M059J (cell line): ENCODE measurements around the gene LHX6. TPM values are rescaled to one million over a fixed set of nuclear protein-coding genes. Genes with fewer than 3 reads are reported as not detected.

Experiments
- DNase-seq: peaks from one replicate; pipeline ENCODE4 v3.0.0-alpha.2; 2012; ENCODE audit warnings: low read depth
- total RNA-seq: library from RNA; depleted of rRNA; stranded (reverse); fragments of >200 nt; shearing (Covaris generic); gene quantifications from 2 replicates; pipeline ENCODE4 v1.2.3, GENCODE V29; 2014

LHX6 gene
- total RNA-seq, 1 experiment from 2014 or later: 0.37 TPM

GRCh38 chr9:122192261-122192875 is 36.4 kb downstream of the LHX6 start:
- DNase-seq: no peak

DNA sequence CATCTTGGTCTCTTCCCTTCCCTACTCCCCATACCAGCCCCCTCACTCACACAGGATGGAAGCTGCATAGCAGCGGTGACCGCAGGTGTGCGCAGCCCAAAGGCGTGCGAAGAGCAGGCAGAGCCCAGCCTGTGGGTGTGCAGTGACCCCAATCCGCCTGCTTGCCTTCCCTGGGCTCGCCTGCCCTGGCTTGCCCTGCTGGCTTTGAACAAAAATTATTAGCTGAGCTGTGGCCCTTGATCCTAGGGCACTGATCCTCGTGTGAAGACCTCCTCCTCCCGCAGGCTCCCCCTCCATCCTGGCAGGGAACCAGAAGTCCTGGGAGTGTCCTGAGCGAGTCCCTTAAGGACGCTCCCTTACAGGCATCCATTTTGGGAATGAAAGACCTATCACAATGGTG is 37.2 kb downstream of the LHX6 start:
- DNase-seq: no peak

- peak; percentile 57 for DNase-seq
Observed at GRCh38 chr9:122190597-122191381, 38.0 kb downstream of the LHX6 start.

GRCh38 chr9:122188369-122188768 is 40.4 kb downstream of the LHX6 start:
- no peak for DNase-seq

DNA sequence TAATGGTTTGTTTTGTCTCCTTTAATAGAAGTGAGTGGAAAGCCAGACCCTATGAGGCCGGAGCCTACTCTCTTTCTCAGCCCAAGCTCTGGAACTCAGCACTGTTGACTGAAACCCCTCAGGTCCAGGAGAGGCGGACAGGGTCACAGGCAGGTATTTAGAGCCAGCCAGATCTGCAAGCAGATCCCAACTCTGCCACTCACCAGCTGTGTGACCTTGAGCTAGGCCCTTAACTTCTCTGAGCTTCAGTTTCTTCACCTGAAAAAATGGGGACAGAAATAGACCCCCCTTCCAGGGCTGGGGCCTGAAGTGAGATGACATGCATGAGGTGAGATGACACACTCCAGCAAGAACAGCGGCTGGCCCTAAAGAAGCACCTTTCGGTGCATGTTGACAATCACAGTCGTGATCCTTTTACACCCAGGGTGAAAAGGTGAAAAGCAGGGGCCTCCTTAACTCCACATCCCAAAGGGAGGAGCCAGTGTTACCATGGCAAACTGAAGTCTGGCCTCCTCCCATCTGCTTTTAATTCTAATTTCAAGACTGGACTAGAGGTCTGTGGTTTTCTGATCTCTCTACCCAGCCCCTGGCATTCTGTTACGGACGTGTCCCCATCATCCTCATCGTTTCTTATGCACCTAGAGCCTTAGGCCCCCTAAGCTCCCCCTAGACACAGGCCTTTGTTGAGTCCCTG is 41.8 kb downstream of the LHX6 start:
- no peak for DNase-seq

DNA sequence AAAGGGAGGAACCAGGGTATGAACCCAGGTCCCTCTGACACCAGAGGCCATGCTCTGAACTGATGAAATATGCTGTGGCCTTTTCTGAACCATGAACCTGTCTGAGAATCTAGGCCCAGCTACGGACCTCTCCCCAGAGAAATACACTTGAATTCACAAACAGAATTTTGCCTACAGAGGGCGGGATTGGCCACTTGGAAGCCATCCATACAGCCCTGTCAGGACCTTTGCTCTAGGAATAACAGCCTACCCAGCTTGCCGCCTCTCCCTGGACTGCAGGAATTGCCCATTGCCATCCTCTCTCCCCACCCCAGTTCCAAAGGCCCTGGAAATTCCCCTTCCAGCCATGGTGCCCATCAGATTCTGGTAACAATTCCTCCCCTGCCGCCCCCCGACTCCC is 42.5 kb downstream of the LHX6 start:
- DNase-seq: no peak

DNA sequence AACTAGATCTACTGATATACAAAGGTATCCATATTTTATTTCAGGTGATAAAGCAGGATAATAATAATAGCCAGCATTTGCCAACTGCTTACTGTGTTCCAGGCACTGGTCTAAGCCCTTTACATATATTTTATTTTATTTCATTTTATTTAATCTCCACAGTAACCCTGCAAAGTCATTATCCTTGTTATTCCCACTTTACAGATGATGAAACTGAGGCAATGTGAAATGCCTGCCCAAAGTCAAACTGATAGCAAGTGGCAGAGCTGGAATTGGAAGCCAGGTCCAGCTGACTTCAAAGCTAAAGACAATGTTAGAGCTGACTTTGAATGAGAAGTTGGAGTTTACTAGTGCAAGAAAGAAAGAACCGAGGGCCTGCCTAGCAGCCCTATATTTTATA is 44.2 kb downstream of the LHX6 start:
- DNase-seq: no peak

- no peak for DNase-seq
Observed at GRCh38 chr9:122183501-122183900, 45.3 kb downstream of the LHX6 start.

- peak; percentile 90 for DNase-seq
Observed at GRCh38 chr9:122180633-122181032, 48.1 kb downstream of the LHX6 start.

DNA sequence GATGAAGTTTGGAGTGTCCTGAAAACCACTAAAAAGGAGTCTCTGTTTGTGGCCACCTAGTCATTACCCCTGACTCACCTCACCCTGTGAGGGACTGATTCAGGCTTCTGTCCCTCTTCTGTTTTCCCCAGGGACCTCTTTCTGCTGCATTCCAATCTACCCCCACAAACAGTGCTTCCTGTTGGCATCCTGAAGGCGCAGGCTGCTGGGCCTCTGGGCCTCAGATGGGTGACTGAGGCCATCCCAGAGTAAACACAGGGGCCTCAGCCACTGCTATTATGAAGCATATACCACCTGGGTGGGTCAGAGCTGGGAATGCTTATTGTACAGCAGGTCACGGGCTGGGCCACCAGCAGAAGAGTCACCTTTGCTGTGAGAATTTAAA is 49.1 kb downstream of the LHX6 start:
- peak; percentile 78 for DNase-seq

GRCh38 chr9:122179054-122179689 is 49.6 kb downstream of the LHX6 start:
- no peak for DNase-seq

DNA sequence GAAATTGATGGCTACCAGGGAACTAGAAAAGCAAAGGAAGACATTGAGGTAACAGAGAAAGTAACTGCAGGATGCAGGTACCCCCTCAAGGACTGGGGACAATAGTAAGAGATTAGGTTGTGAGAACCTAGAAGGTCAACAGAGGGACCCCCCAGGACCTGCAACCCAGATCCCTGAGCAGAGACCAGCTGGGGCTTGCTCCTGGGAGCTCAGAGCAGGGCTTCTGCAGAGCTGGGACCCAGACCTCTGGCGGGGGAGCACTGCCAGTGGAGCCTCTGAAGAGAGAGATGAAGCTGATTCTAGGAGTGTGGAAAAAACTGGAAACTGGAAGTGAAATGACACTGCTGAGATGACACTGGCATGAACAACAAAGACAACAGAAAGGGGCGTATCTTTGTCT is 51.8 kb downstream of the LHX6 start:
- DNase-seq: no peak

DNA sequence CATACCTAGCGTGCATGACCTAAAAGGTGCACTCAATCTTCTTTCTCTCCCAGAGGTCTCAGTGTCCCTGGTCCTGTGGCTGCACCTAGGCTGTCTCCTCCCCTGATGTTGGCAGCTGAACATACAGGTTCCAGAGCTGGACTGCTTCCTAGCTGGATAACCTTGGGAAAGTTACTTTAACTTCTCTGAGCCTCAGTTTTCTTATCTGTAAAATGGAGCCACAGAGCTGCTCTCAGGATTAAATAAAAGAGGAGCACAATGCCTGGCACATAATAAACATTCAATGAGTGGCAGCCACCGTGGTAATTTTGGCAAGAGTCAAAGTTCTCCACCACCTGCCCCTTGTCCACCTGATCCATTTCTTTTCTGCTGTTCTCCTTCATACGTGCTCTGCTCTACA is 55.1 kb downstream of the LHX6 start:
- no peak for DNase-seq

DNA sequence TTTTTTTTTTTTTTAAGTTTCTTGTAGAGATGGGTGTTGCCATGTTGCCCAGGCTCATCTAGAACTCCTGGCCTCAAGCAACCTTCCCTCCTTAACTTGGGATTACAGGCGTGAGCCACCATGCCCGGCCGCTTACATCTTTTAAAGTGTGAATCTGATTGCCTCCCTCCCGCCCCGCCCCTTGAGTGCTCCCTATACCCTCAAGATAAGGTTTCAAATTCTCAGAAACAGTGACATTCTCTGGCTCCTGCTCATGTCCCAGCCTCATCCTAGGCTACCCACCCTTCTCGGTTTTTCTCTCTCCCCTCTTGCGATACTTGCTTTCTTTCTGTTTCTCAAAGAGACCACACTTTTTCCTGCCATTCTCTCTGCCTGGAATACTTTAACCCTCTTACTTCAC is 56.6 kb downstream of the LHX6 start:
- DNase-seq: no peak

DNA sequence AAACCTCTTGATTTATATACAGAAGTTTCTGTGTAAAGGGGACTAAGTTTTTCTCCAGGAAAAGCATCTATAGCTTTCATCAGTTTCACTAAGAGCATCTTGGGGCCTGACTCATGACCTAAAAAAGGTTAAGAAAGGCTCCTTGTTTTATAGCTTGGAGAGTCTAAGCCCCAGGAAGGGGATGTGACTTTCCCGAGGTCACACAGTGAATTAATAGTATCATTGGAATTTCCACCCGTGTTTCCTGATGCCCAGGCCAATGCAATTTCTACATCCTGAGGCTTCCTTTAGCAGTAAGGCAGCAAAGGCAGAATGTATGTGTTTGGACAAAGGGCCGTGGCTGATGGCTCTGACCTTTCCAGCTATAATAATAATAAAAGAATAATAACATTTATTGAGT is 60.4 kb downstream of the LHX6 start:
- DNase-seq: no peak

- no peak for DNase-seq
Observed at GRCh38 chr9:122164286-122164685, 64.5 kb downstream of the LHX6 start.

DNA sequence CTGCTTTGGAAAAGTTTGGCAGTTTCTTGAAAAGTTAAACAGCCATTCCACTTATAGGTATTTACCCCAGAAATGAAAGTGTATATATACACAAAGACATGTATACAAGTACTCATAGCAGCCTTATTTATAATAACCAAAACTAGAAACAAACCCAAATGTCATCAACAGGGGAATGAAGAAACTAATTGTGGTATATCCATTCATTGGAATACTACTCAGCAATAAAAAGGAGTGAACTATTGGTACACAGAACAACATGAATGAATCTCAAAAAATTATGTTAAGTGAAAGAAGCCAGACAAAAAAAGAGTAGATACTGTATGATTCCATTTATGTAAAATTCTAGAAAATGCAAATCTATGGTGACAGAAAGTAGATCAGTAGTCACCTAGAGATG is 66.3 kb downstream of the LHX6 start:
- no peak for DNase-seq

GRCh38 chr9:122159925-122160246 is 68.9 kb downstream of the LHX6 start:
- no peak for DNase-seq

DNA sequence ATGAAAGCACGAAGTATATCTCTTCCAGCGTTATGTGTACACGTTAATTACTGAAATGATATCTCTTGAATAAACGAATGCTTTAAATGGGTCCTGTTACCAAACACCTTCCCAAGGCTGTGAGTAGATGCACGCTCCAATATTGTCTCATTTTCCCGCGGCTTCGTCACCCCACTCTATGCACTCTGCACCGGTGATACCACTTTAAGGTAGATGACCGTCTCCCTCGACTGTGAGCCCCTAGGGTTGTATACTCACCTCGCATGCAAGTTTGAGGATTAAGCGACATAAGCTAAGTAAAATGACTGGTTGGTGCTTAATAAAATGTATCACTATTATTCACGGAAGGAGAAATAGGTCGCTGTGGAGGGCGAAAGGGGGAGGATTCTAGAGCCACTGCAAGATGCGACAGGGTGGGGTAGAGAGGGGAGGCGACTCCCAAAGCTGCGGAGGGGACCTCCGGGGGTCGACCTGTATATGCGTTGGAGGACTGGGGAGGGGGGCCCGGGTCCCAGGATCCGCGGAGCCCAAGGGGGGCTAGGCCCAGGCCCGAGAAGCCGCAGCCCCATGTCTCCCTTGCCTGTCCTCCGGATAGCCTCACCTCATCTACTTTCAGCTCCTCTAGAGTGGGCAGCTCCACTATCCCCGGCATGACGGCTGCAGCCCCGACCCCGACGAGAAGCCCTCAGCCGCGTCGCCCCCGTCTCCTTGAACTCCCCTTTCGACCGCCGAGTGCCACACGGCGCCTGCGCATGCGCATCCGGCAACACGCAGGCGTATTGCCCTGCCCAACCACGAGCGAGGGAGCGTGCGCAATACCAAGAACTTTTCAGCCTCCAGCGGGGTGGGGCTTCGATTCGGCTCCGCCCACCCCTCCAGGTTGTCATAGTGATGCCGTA is 69.5 kb downstream of the LHX6 start, which contains the start of the genes MORN5 and NDUFA8:
MORN5 (plus strand) TSS at position 883 of the 899 bp plus-strand sequence. CDS start 65 bp downstream, outside the sequence.
NDUFA8 (minus strand) TSS at position 754 of the 899 bp plus-strand sequence; CDS start at position 652, 102 bp downstream.
- peak; percentile 96 for DNase-seq

- peak; percentile 52 for DNase-seq
Observed at GRCh38 chr9:122158202-122158601, 70.6 kb downstream of the LHX6 start.

DNA sequence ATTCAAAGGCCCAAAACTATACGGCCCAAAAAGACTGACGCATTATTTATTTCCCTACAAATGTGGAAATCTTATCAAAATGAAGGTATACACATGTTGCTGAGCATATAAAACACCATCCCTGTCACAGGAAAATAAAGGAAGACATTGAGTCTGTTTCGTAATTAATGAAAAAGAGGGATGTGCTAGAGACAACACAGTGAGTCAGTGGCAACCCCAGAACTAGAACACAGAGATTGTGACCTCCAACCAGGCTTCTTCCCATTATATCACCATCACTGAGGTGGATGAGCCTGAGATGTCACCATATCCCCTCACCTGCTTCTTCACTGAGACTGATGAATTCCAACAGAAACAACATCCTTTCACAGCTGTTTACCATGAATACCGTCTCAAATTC is 73.0 kb downstream of the LHX6 start:
- DNase-seq: no peak
